BLaER1 (cell line): Measurements from ENCODE around the gene CFAP61.

Source experiments
- H3K27ac ChIP-seq: shearing (Covaris generic); formaldehyde crosslinking; 2 replicates; pipeline ENCODE4 v1.8.1; 2022
- H3K27me3 ChIP-seq: shearing (Covaris generic); formaldehyde crosslinking; 2 replicates; pipeline ENCODE4 v1.8.1; 2022
- H3K36me3 ChIP-seq: shearing (Covaris generic); formaldehyde crosslinking; 2 replicates; pipeline ENCODE4 v1.8.1; 2022
- H3K4me1 ChIP-seq: shearing (Covaris generic); formaldehyde crosslinking; 2 replicates; pipeline ENCODE4 v1.8.1; 2022
- H3K4me2 ChIP-seq: shearing (Covaris generic); formaldehyde crosslinking; 2 replicates; pipeline ENCODE4 v1.8.1; 2022
- H3K4me3 ChIP-seq: shearing (Covaris generic); formaldehyde crosslinking; 2 replicates; pipeline ENCODE4 v1.8.1; 2022
- H3K9ac ChIP-seq: shearing (Covaris generic); formaldehyde crosslinking; 2 replicates; pipeline ENCODE4 v1.8.1; 2022
- H3K9me3 ChIP-seq: shearing (Covaris generic); formaldehyde crosslinking; 2 replicates; pipeline ENCODE4 v1.8.1; 2022
- H4K20me1 ChIP-seq: shearing (Covaris generic); formaldehyde crosslinking; 2 replicates; pipeline ENCODE4 v1.8.1; 2022
- Cebpa-rat ChIP-seq: shearing (Covaris generic); IDR thresholded peaks from 2 replicates; pipeline ENCODE4 v1.8.1; 2022

CFAP61 gene

GRCh38 chr20:20360464-20360863 lies 308.1 kb downstream of the CFAP61 start:
- Histone ChIP-seq H3K27me3 (peaks cover 55% of the 10 kb centered on the region), H3K4me3 (no peak overlapping the region), H3K9ac (no peak overlapping the region), H3K4me2 (no peak overlapping the region), H3K4me1 (peaks cover 12% of the 10 kb centered on the region; the same call in 1 of the 2 replicates), H3K36me3 (no peaks in the 10 kb centered on the region), H4K20me1 (peaks cover 42% of the 10 kb centered on the region), H3K9me3 (peaks cover 10% of the 10 kb centered on the region; the same call in 1 of the 2 replicates), H3K27ac (no peak overlapping the region)
- TF ChIP-seq Cebpa-rat: no peak

- H3K9ac ChIP-seq: no peak overlapping the region
- H3K27me3 ChIP-seq: peaks cover 79% of the 10 kb centered on the region
- H3K4me3 ChIP-seq: no peak overlapping the region
- no peak overlapping the region for H3K27ac ChIP-seq
- H3K36me3 ChIP-seq: no peaks in the 10 kb centered on the region
- H3K4me1 ChIP-seq: peaks cover 17% of the 10 kb centered on the region; the same call in 1 of the 2 replicates
- peaks cover 12% of the 10 kb centered on the region; the same call in 1 of the 2 replicates for H3K9me3 ChIP-seq
- H3K4me2 ChIP-seq: no peak overlapping the region
- H4K20me1 ChIP-seq: peaks cover 65% of the 10 kb centered on the region
- no peak for TF ChIP-seq Cebpa-rat
These were observed 310.6 kb downstream of the CFAP61 start for GRCh38 chr20:20362774-20363433.

- H3K4me3 ChIP-seq: no peak overlapping the region
These were observed 311.1 kb downstream of the CFAP61 start for GRCh38 chr20:20363434-20363798.

GRCh38 chr20:20363799-20364592 lies 311.7 kb downstream of the CFAP61 start:
- peak overlapping the region; percentile 9; the same call in 1 of the 2 replicates for H3K4me3 ChIP-seq
- H3K9ac ChIP-seq: no peak overlapping the region
- peaks cover 90% of the 10 kb centered on the region for H3K27me3 ChIP-seq
- no peaks in the 10 kb centered on the region for H3K36me3 ChIP-seq
- peak overlapping the region; percentile 37 for H3K4me2 ChIP-seq
- peaks cover 76% of the 10 kb centered on the region for H4K20me1 ChIP-seq
- peaks cover 12% of the 10 kb centered on the region; the same call in 1 of the 2 replicates for H3K9me3 ChIP-seq
- no peak overlapping the region for H3K27ac ChIP-seq
- TF ChIP-seq Cebpa-rat: no peak
- peaks cover 25% of the 10 kb centered on the region; the same call in 1 of the 2 replicates for H3K4me1 ChIP-seq

More at GRCh38 chr20:20363434-20363798, 311.1 kb downstream of the CFAP61 start:
- Histone ChIP-seq H3K4me2 (no peak overlapping the region), H3K27me3 (peaks cover 84% of the 10 kb centered on the region), H3K36me3 (no peaks in the 10 kb centered on the region), H3K4me1 (peaks cover 22% of the 10 kb centered on the region; the same call in 1 of the 2 replicates), H3K9me3 (peaks cover 12% of the 10 kb centered on the region; the same call in 1 of the 2 replicates), H4K20me1 (peaks cover 70% of the 10 kb centered on the region), H3K27ac (no peak overlapping the region), H3K9ac (no peak overlapping the region)
- TF ChIP-seq Cebpa-rat: no peak

GRCh38 chr20:20364593-20365479 lies 312.5 kb downstream of the CFAP61 start:
- peak overlapping the region; percentile 9; the same call in 1 of the 2 replicates for H3K4me3 ChIP-seq
- H3K4me2 ChIP-seq: peak overlapping the region; percentile 37
- H3K9me3 ChIP-seq: peaks cover 12% of the 10 kb centered on the region; the same call in 1 of the 2 replicates
- H3K27ac ChIP-seq: no peak overlapping the region
- H3K27me3 ChIP-seq: peaks cover 95% of the 10 kb centered on the region
- peaks cover 32% of the 10 kb centered on the region; the same call in 1 of the 2 replicates for H3K4me1 ChIP-seq
- H4K20me1 ChIP-seq: peaks cover 85% of the 10 kb centered on the region
- no peaks in the 10 kb centered on the region for H3K36me3 ChIP-seq
- no peak overlapping the region for H3K9ac ChIP-seq
- TF ChIP-seq Cebpa-rat: no peak

GRCh38 chr20:20365480-20366161 lies 313.3 kb downstream of the CFAP61 start:
- TF ChIP-seq Cebpa-rat: no peak
- peaks cover 92% of the 10 kb centered on the region for H4K20me1 ChIP-seq
- H3K9ac ChIP-seq: no peak overlapping the region
- H3K27me3 ChIP-seq: peaks cover 100% of the 10 kb centered on the region
- H3K4me3 ChIP-seq: no peak overlapping the region
- no peak overlapping the region for H3K27ac ChIP-seq
- peaks cover 12% of the 10 kb centered on the region; the same call in 1 of the 2 replicates for H3K9me3 ChIP-seq
- no peak overlapping the region for H3K4me2 ChIP-seq
- no peaks in the 10 kb centered on the region for H3K36me3 ChIP-seq
- H3K4me1 ChIP-seq: peaks cover 32% of the 10 kb centered on the region; the same call in 1 of the 2 replicates

GRCh38 chr20:20366551-20366875 lies 314.2 kb downstream of the CFAP61 start:
- Histone ChIP-seq H4K20me1 (peaks cover 92% of the 10 kb centered on the region), H3K4me1 (peaks cover 32% of the 10 kb centered on the region; the same call in 1 of the 2 replicates), H3K4me2 (no peak overlapping the region), H3K9me3 (peaks cover 12% of the 10 kb centered on the region; the same call in 1 of the 2 replicates), H3K36me3 (no peaks in the 10 kb centered on the region), H3K9ac (no peak overlapping the region), H3K27me3 (peaks cover 100% of the 10 kb centered on the region), H3K4me3 (no peak overlapping the region), H3K27ac (no peak overlapping the region)
- no peak for TF ChIP-seq Cebpa-rat

- peak overlapping the region; percentile 99; the same call in 1 of the 2 replicates for H3K4me2 ChIP-seq
- TF ChIP-seq Cebpa-rat: no peak
- peak overlapping the region; percentile 72 for H3K4me3 ChIP-seq
- H3K9me3 ChIP-seq: peaks cover 12% of the 10 kb centered on the region; the same call in 1 of the 2 replicates
- no peaks in the 10 kb centered on the region for H3K36me3 ChIP-seq
- peaks cover 92% of the 10 kb centered on the region for H4K20me1 ChIP-seq
- no peak overlapping the region for H3K9ac ChIP-seq
- peaks cover 100% of the 10 kb centered on the region for H3K27me3 ChIP-seq
- H3K27ac ChIP-seq: no peak overlapping the region
- peaks cover 32% of the 10 kb centered on the region; the same call in 1 of the 2 replicates for H3K4me1 ChIP-seq
These were observed 314.7 kb downstream of the CFAP61 start for GRCh38 chr20:20366876-20367574.
